OCI-LY7 (cell line): ENCODE data around the gene CADM2. TPM values are rescaled to one million over a fixed set of nuclear protein-coding genes. Genes with fewer than 3 reads are reported as not detected.

ENCODE experiments used
- BruUV-seq: library from RNA; stranded (reverse); fragments of 400-500 nt; replicated peaks from 2 replicates; lab custom pipeline; 2021; lab: Mats Ljungman, UMichigan
- CTCF ChIA-PET: fragments of 300-600 bp; sonication (Branson Sonifier 250); formaldehyde crosslinking; loops from one replicate; lab custom pipeline; 2022; ENCODE audit warnings: antibody characterized with exemption; ENCODE audit not compliant: unreplicated experiment; lab: Charles Lee
- POLR2A ChIA-PET: fragments of 300-600 bp; sonication (Branson Sonifier 250); formaldehyde crosslinking; loops from one replicate; lab custom pipeline; 2022; ENCODE audit warnings: antibody characterized with exemption; lab: Charles Lee
- DNase-seq: peaks from one replicate; pipeline ENCODE4 v3.0.0-alpha.2; 2015; ENCODE audit warnings: low spot score
- H2AFZ ChIP-seq: fragments of 200-600 bp; sonication (generic), shearing (Covaris generic); 2 replicates; pipeline ENCODE4 v1.6.1; 2014; ENCODE audit warnings: mild to moderate bottlenecking, antibody characterized with exemption, low read length, moderate library complexity
- H3K27ac ChIP-seq: fragments of 200-600 bp; sonication (generic); 2 replicates; pipeline ENCODE4 v1.5.1; 2014; ENCODE audit warnings: mixed run types, low read depth, mild to moderate bottlenecking, moderate library complexity, low read length, inconsistent platforms; ENCODE audit not compliant: poor library complexity, severe bottlenecking
- H3K36me3 ChIP-seq: fragments of 200-600 bp; sonication (generic); 2 replicates; pipeline ENCODE4 v1.6.1; 2014; ENCODE audit warnings: mild to moderate bottlenecking, antibody characterized with exemption, low read length, moderate library complexity, mixed read lengths; ENCODE audit not compliant: insufficient read depth
- H3K4me1 ChIP-seq: fragments of 200-600 bp; sonication (generic); 2 replicates; pipeline ENCODE4 v1.5.1; 2014; ENCODE audit warnings: mild to moderate bottlenecking, low read length; ENCODE audit not compliant: insufficient read depth, poor library complexity, severe bottlenecking
- H3K4me2 ChIP-seq: fragments of 200-600 bp; sonication (generic); 2 replicates; pipeline ENCODE4 v1.6.1; 2014; ENCODE audit warnings: mild to moderate bottlenecking, low read length
- H3K4me3 ChIP-seq: fragments of 200-600 bp; sonication (generic); 2 replicates; pipeline ENCODE4 v1.5.1; 2014; ENCODE audit warnings: mild to moderate bottlenecking, low read depth, low read length; ENCODE audit not compliant: poor library complexity, severe bottlenecking
- H3K79me2 ChIP-seq: fragments of 200-600 bp; sonication (generic); 2 replicates; pipeline ENCODE4 v1.6.1; 2016; ENCODE audit warnings: low read depth, mild to moderate bottlenecking, low read length, moderate library complexity, mixed read lengths; ENCODE audit not compliant: insufficient read depth
- H3K9me2 ChIP-seq: fragments of 200-600 bp; sonication (generic); 2 replicates; pipeline ENCODE4 v1.6.1; 2016; ENCODE audit warnings: mild to moderate bottlenecking, low read length, mixed read lengths; ENCODE audit not compliant: insufficient read depth
- H3K9me3 ChIP-seq: fragments of 200-600 bp; sonication (generic); 2 replicates; pipeline ENCODE4 v1.6.1; 2014; ENCODE audit warnings: mild to moderate bottlenecking, mixed run types, low read length, mixed read lengths
- H4K20me1 ChIP-seq: fragments of 200-600 bp; sonication (generic); 2 replicates; pipeline ENCODE4 v1.6.1; 2014; ENCODE audit warnings: mild to moderate bottlenecking, antibody characterized with exemption, low read length, moderate library complexity, mixed read lengths; ENCODE audit not compliant: insufficient read depth
- CTCF ChIP-seq: fragments of 200-600 bp; sonication (generic); conservative IDR thresholded peaks from 2 replicates; pipeline ENCODE4 v1.5.1; 2014; ENCODE audit warnings: mild to moderate bottlenecking, antibody characterized with exemption, low read length, moderate library complexity, mixed read lengths
- EZH2phosphoT487 ChIP-seq: fragments of 200-600 bp; sonication (generic); IDR thresholded peaks from 2 replicates; pipeline ENCODE4 v1.6.1; 2018; ENCODE audit warnings: low read depth, borderline replicate concordance, mild to moderate bottlenecking, mixed run types, antibody characterized with exemption, low read length, moderate library complexity, mixed read lengths
- intact Hi-C: fragments of 100-400 bp; cut with micrococcal nuclease; formaldehyde crosslinking; loops from one replicate; pipeline ENCODE4 v1.10.0; 2022; ENCODE audit not compliant: unreplicated experiment
- total RNA-seq, 2 experiments: library from RNA; depleted of rRNA in 1 of 2; stranded (reverse); fragments of >200 nt in 1 of 2; shearing (Covaris generic) in 1 of 2; gene quantifications; 2 replicates each; pipeline ENCODE4 v1.2.3, GENCODE V29; 2014 to 2022

Gene CADM2
- total RNA-seq, 2 experiments from 2014 or later: not detected

- H3K4me3 ChIP-seq: no peak overlapping the region
- H3K79me2 ChIP-seq: no peaks in the 10 kb centered on the region
- no peaks in the 10 kb centered on the region for H3K9me2 ChIP-seq
- H3K4me1 ChIP-seq: no peaks in the 10 kb centered on the region
- intact Hi-C loops: no loop called here
- no peak overlapping the region for H3K27ac ChIP-seq
- POLR2A ChIA-PET: interaction anchor here (0.6 kb wide), 1 partner anchor 9 kb away, joined by 4 read pairs; no protein-coding TSS in a partner anchor
- BruUV-seq: no TSS peak
- DNase-seq: no peak
- H2AFZ ChIP-seq: no peak overlapping the region
- no peaks in the 10 kb centered on the region for H3K9me3 ChIP-seq
- H4K20me1 ChIP-seq: no peaks in the 10 kb centered on the region
- no peaks in the 10 kb centered on the region for H3K36me3 ChIP-seq
- no peak overlapping the region for H3K4me2 ChIP-seq
- TF ChIP-seq CTCF (no peak), EZH2phosphoT487 (no peak)
- CTCF ChIA-PET: no interaction called here
Measured at GRCh38 chr3:85384372-85384771, 425.6 kb downstream of the CADM2 start.

- Histone ChIP-seq H3K4me1 (no peaks in the 10 kb centered on the region), H3K36me3 (no peaks in the 10 kb centered on the region), H3K9me3 (no peaks in the 10 kb centered on the region), H4K20me1 (no peaks in the 10 kb centered on the region), H3K9me2 (no peaks in the 10 kb centered on the region), H3K79me2 (no peaks in the 10 kb centered on the region), H3K27ac (no peak overlapping the region), H3K4me2 (no peak overlapping the region), H3K4me3 (no peak overlapping the region), H2AFZ (no peak overlapping the region)
- ChIA-PET CTCF (no interaction called here), POLR2A (no interaction called here)
- no TSS peak for BruUV-seq
- intact Hi-C loops: no loop called here
- TF ChIP-seq EZH2phosphoT487 (no peak), CTCF (no peak)
- DNase-seq: no peak
Measured at GRCh38 chr3:85387913-85388505, 429.2 kb downstream of the CADM2 start.

- intact Hi-C loops: no loop called here
- TF ChIP-seq EZH2phosphoT487 (no peak), CTCF (no peak)
- Histone ChIP-seq H3K4me2 (no peak overlapping the region), H3K9me3 (no peaks in the 10 kb centered on the region), H4K20me1 (no peaks in the 10 kb centered on the region), H3K79me2 (no peaks in the 10 kb centered on the region), H3K9me2 (no peaks in the 10 kb centered on the region), H3K27ac (no peak overlapping the region), H3K36me3 (no peaks in the 10 kb centered on the region), H2AFZ (no peak overlapping the region), H3K4me3 (no peak overlapping the region), H3K4me1 (no peaks in the 10 kb centered on the region)
- CTCF ChIA-PET: no interaction called here
- BruUV-seq: no TSS peak
- DNase-seq: no peak
- POLR2A ChIA-PET: interaction anchor here (0.6 to 0.7 kb wide), 2 partner anchors 8 to 19 kb away, joined by 3 to 9 read pairs; no protein-coding TSS in a partner anchor
Measured at GRCh38 chr3:85394424-85394823, 435.6 kb downstream of the CADM2 start.
